OCI-LY1 (cell line): ENCODE results near the gene DBNL.
"Not testable (repeated sequence)": the region's sequence is repeated elsewhere in the genome, so short reads cannot be mapped to it uniquely, and the experiment has no call there.

Source experiments
- H2AFZ ChIP-seq: fragments of 200-600 bp; sonication (generic), shearing (Covaris generic); 2 replicates; pipeline ENCODE4 v1.6.0; 2014; ENCODE audit warnings: antibody characterized with exemption, mild to moderate bottlenecking, low read length
- H3F3A ChIP-seq: fragments of 200-600 bp; sonication (generic), shearing (Covaris generic); 2 replicates; pipeline ENCODE4 v1.6.0; 2014; ENCODE audit warnings: mild to moderate bottlenecking, antibody characterized with exemption, low read length, moderate library complexity; ENCODE audit not compliant: insufficient read depth
- H3K27ac ChIP-seq: fragments of 200-600 bp; sonication (generic); 2 replicates; pipeline ENCODE4 v1.5.1; 2014; ENCODE audit warnings: low read length, mixed run types, mild to moderate bottlenecking, low read depth; ENCODE audit not compliant: poor library complexity, severe bottlenecking
- H3K27me3 ChIP-seq: fragments of 200-600 bp; sonication (generic); 2 replicates; pipeline ENCODE4 v1.6.0; 2014; ENCODE audit warnings: antibody characterized with exemption, mild to moderate bottlenecking, low read length, moderate library complexity; ENCODE audit not compliant: insufficient read depth
- H3K36me3 ChIP-seq: fragments of 200-600 bp; sonication (generic); 2 replicates; pipeline ENCODE4 v1.6.1; 2014; ENCODE audit warnings: mild to moderate bottlenecking, antibody characterized with exemption, low read length, moderate library complexity, mixed read lengths; ENCODE audit not compliant: insufficient read depth
- H3K4me1 ChIP-seq: fragments of 200-600 bp; sonication (generic); 2 replicates; pipeline ENCODE4 v1.5.1; 2014; ENCODE audit warnings: mild to moderate bottlenecking, low read length, moderate library complexity; ENCODE audit not compliant: insufficient read depth, severe bottlenecking
- H3K4me2 ChIP-seq: fragments of 200-600 bp; sonication (generic), shearing (Covaris generic); 2 replicates; pipeline ENCODE4 v1.6.1; 2014; ENCODE audit warnings: low read length
- H3K4me3 ChIP-seq: fragments of 200-600 bp; sonication (generic); 2 replicates; pipeline ENCODE4 v1.5.1; 2014; ENCODE audit warnings: low read length, low read depth, mild to moderate bottlenecking, mixed read lengths; ENCODE audit not compliant: poor library complexity, severe bottlenecking
- H3K79me2 ChIP-seq: fragments of 200-600 bp; shearing (Covaris generic); 2 replicates; pipeline ENCODE4 v1.6.1; 2016; ENCODE audit warnings: mixed run types, low read length, mixed read lengths; ENCODE audit not compliant: insufficient read depth
- H3K9ac ChIP-seq: fragments of 200-600 bp; sonication (generic), shearing (Covaris generic); 2 replicates; pipeline ENCODE4 v1.6.1; 2014; ENCODE audit warnings: mild to moderate bottlenecking, low read length, mixed read lengths
- H3K9me2 ChIP-seq: fragments of 200-600 bp; sonication (generic), shearing (Covaris generic); 2 replicates; pipeline ENCODE4 v1.6.1; 2014; ENCODE audit warnings: low read depth, mild to moderate bottlenecking, low read length, mixed read lengths
- H3K9me3 ChIP-seq: fragments of 200-600 bp; shearing (Covaris generic); 2 replicates; pipeline ENCODE4 v1.6.1; 2014; ENCODE audit warnings: low read length, mixed read lengths
- H4K20me1 ChIP-seq: fragments of 200-600 bp; sonication (generic), shearing (Covaris generic); 2 replicates; pipeline ENCODE4 v1.6.0; 2016; ENCODE audit warnings: mild to moderate bottlenecking, low read length; ENCODE audit not compliant: insufficient read depth
- EZH2 ChIP-seq: fragments of 200-600 bp; sonication (generic), shearing (Covaris generic); IDR thresholded peaks from 2 replicates; pipeline ENCODE4 v1.8.0; 2017; ENCODE audit warnings: borderline replicate concordance, mixed run types, mild to moderate bottlenecking, antibody characterized with exemption, low read length, moderate library complexity, mixed read lengths
- TF ChIP-seq, protein P1 (sequence below): fragments of 200-600 bp; sonication (generic), shearing (Covaris generic); IDR thresholded peaks from 2 replicates; pipeline ENCODE4 v1.5.1; 2017; ENCODE audit warnings: mild to moderate bottlenecking, antibody characterized with exemption, low read length, moderate library complexity, mixed read lengths

Gene DBNL

DNA sequence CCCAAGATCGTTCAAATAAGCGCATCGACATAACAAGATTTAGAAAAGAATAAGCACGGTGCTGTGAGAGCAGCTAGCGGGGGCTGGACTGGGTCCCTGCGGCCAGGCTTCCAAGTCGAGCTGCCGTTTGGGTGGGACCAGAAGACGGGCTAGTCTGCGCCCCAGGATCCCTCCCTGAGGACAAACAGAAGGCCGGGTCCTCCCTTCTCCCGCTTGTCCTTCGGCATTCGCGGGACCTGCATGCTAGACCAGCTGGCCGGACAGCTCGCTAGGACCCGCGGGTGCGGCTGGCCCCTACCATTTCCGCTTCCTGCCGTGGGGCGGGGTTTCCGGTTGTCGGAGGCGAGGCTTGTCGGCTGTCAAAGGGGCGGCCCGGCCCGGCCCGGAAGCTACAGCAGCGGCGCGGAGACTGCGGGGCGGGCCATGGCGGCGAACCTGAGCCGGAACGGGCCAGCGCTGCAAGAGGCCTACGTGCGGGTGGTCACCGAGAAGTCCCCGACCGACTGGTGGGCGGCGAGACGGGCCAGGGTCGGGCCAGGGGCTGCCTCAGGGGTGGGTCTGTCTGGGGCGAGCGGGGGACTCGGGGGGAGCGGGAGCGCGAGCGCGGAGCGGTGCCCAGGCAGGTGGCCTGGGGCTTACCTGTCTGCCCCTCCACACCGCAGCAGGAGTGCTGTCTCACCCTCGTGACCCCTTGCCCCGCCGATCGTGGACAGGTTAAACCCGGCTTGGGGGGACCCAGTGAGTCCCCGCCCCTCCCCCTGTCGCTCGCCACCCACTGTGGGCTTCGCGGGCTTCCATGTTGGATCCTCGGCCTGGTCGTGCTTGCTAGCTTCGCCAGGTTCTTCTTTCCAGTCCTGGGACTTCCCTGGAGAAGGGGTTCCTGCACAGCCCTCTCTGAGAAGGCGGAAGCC is at the start of gene DBNL:
TSS of gene DBNL (plus strand) at position 388 of the 911 bp plus-strand sequence. CDS start at position 424, 36 bp downstream.
- peaks cover 18% of the 10 kb centered on the region for H3K36me3 ChIP-seq
- H3K9ac ChIP-seq, result peak within 1 kb of the TSS; percentile 93
- TF ChIP-seq, protein P1, sequence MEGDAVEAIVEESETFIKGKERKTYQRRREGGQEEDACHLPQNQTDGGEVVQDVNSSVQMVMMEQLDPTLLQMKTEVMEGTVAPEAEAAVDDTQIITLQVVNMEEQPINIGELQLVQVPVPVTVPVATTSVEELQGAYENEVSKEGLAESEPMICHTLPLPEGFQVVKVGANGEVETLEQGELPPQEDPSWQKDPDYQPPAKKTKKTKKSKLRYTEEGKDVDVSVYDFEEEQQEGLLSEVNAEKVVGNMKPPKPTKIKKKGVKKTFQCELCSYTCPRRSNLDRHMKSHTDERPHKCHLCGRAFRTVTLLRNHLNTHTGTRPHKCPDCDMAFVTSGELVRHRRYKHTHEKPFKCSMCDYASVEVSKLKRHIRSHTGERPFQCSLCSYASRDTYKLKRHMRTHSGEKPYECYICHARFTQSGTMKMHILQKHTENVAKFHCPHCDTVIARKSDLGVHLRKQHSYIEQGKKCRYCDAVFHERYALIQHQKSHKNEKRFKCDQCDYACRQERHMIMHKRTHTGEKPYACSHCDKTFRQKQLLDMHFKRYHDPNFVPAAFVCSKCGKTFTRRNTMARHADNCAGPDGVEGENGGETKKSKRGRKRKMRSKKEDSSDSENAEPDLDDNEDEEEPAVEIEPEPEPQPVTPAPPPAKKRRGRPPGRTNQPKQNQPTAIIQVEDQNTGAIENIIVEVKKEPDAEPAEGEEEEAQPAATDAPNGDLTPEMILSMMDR, result no peak
- TF ChIP-seq EZH2, result no peak
- H3K27ac ChIP-seq, result peak within 1 kb of the TSS; percentile 85
- peaks cover 38% of the 10 kb centered on the region for H3K4me1 ChIP-seq
- H3K9me3 ChIP-seq, result no peaks in the 10 kb centered on the region
- H4K20me1 ChIP-seq, result no peaks in the 10 kb centered on the region
- H3K27me3 ChIP-seq, result no peaks in the 10 kb centered on the region
- H3K4me2 ChIP-seq, result peak within 1 kb of the TSS; percentile 92
- peak within 1 kb of the TSS; percentile 89 for H3K4me3 ChIP-seq
- peaks cover 38% of the 10 kb centered on the region for H3K79me2 ChIP-seq
- H3K9me2 ChIP-seq, result no peaks in the 10 kb centered on the region
- peaks cover 6% of the 10 kb centered on the region for H3F3A ChIP-seq
- H2AFZ ChIP-seq, result no peak within 1 kb of the TSS

- H3K27ac ChIP-seq, H3K4me2 ChIP-seq, H3K4me1 ChIP-seq, H3K9me3 ChIP-seq, H3K9me2 ChIP-seq, H4K20me1 ChIP-seq, H3K4me3 ChIP-seq, H3K36me3 ChIP-seq, H3F3A ChIP-seq, H3K27me3 ChIP-seq, H3K9ac ChIP-seq, H2AFZ ChIP-seq, H3K79me2 ChIP-seq: not testable (repeated sequence)
Observed at GRCh38 chr7:43997532-43997931, 47.0 kb upstream of the DBNL start, which contains the start of gene SPDYE1. SPDYE1 (plus strand) TSS chr7:43997897; CDS start chr7:43999950, 2,053 bp downstream.

DNA sequence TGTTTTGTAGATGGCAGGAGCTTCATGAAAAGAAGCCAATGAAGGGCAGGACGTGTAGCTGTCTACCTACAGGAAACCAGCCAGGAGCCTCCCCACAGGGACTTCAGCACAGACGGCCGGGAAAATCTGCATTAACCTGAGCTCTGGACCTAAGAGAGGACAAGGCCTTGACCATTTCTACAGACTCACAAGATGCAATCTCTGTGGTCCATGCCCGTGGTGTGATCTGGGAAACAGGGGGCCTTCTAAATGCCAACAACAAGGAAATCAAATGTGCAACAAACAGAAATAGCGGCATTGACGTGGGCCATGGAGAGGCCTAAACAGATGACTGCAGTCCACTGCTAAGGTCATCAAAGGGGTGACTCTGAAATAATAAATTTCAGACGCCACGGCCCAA is 32.4 kb upstream of the DBNL start:
- H4K20me1 ChIP-seq, H3K9me3 ChIP-seq, H3K4me3 ChIP-seq, H3K27me3 ChIP-seq, H3K4me2 ChIP-seq, H3K4me1 ChIP-seq, H3K27ac ChIP-seq, H2AFZ ChIP-seq, H3K79me2 ChIP-seq, H3F3A ChIP-seq, H3K9me2 ChIP-seq, H3K9ac ChIP-seq: not testable (repeated sequence)
- peaks cover 11% of the 10 kb centered on the region; the same call in 1 of the 2 replicates for H3K36me3 ChIP-seq

- not testable (repeated sequence) for H3K9me2 ChIP-seq, H3K27ac ChIP-seq, H3K9me3 ChIP-seq, H3K79me2 ChIP-seq, H3K27me3 ChIP-seq, H3K4me2 ChIP-seq, H2AFZ ChIP-seq, H3F3A ChIP-seq, H3K4me3 ChIP-seq, H4K20me1 ChIP-seq, H3K9ac ChIP-seq
- H3K4me1 ChIP-seq, result peaks cover 10% of the 10 kb centered on the region
- H3K36me3 ChIP-seq, result peaks cover 11% of the 10 kb centered on the region; the same call in 1 of the 2 replicates
Observed at GRCh38 chr7:44015090-44015489, 29.4 kb upstream of the DBNL start.
